ENCODE measurements around the gene ATP6V0B.

- TF ChIP-seq CTCF (conservative IDR thresholded peaks at IDR 0.05; ENCODE audit: low read depth, low read length) (no peak), EZH2 (IDR thresholded peaks at IDR 0.05; ENCODE audit: borderline replicate concordance, low read depth, low read length, poor library complexity, severe bottlenecking) (no peak)
Observed at GRCh38 chr1:44024031-44024902, 49.5 kb downstream of the ATP6V0B start.

Data from A673 (cell line).